LNCAP (cell line): ENCODE data around the gene KLHL15.

Source experiments
- CTCF ChIP-seq: fragments of 450-650 bp; IDR thresholded peaks from 2 replicates; pipeline ENCODE4 v1.5.1; 2017; ENCODE audit warnings: mild to moderate bottlenecking

The KLHL15 gene

GRCh38 chrX:23952984-23953907, 73.7 kb downstream of the KLHL15 start:
- no peak for TF ChIP-seq CTCF

GRCh38 chrX:23952391-23952790, 74.6 kb downstream of the KLHL15 start:
- no peak for TF ChIP-seq CTCF

GRCh38 chrX:23945206-23945605, 81.8 kb downstream of the KLHL15 start:
- TF ChIP-seq CTCF = no peak

- TF ChIP-seq CTCF = no peak
Measured at GRCh38 chrX:23944234-23944633, 82.8 kb downstream of the KLHL15 start.

GRCh38 chrX:23939203-23939602, 87.8 kb downstream of the KLHL15 start:
- no peak for TF ChIP-seq CTCF

- no peak for TF ChIP-seq CTCF
Measured at GRCh38 chrX:23938690-23939089, 88.3 kb downstream of the KLHL15 start.

- no peak for TF ChIP-seq CTCF
Measured at GRCh38 chrX:23937100-23937499, 89.9 kb downstream of the KLHL15 start.
